OCI-LY3 (cell line): ENCODE results near the gene ITPR1.

ENCODE experiments used
- EZH2phosphoT487 ChIP-seq: fragments of 200-600 bp; shearing (Covaris generic); IDR thresholded peaks from 2 replicates; pipeline ENCODE4 v1.6.1; 2018; ENCODE audit warnings: antibody characterized with exemption, mixed run types, low read depth
- TF ChIP-seq, protein P1 (sequence below): fragments of 200-600, 300-600 bp; sonication (generic); IDR thresholded peaks from 2 replicates; pipeline ENCODE4 v1.5.1; 2014; ENCODE audit warnings: antibody characterized with exemption, low read length, low read depth

DNA sequence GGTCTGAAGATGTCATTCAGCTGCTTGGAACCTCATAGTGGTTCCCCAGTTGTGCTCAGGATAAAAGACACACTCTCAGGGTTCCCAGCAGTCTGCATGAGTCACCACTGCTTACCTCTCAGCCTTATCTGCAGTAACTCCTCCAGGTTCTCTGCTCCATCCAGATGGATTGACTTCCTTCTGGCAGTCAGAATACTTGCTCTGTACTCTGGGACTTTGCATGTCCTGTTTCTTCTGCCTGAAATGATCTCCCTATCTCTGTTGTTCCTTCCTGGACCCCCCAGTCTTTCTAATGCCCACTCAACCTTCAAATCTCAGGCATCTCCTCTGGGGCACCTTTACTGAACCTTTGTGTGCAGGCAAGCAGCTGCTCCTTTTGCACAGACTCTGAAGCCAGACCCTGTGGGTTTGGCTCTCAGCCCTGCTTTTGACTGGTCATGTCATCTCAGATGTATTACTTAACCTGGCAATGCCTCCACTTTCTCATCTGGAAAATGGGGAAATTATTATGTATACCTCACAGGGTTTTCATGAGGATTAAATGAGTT lies 38.4 kb downstream of the ITPR1 start:
- TF ChIP-seq, protein P1, sequence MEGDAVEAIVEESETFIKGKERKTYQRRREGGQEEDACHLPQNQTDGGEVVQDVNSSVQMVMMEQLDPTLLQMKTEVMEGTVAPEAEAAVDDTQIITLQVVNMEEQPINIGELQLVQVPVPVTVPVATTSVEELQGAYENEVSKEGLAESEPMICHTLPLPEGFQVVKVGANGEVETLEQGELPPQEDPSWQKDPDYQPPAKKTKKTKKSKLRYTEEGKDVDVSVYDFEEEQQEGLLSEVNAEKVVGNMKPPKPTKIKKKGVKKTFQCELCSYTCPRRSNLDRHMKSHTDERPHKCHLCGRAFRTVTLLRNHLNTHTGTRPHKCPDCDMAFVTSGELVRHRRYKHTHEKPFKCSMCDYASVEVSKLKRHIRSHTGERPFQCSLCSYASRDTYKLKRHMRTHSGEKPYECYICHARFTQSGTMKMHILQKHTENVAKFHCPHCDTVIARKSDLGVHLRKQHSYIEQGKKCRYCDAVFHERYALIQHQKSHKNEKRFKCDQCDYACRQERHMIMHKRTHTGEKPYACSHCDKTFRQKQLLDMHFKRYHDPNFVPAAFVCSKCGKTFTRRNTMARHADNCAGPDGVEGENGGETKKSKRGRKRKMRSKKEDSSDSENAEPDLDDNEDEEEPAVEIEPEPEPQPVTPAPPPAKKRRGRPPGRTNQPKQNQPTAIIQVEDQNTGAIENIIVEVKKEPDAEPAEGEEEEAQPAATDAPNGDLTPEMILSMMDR = no peak
- no peak for TF ChIP-seq EZH2phosphoT487
